ENCODE results near the gene DCLRE1A.
A peak's percentile ranks its signal among the peaks of the same experiment; 100 is the strongest.

Gene DCLRE1A

GRCh38 chr10:113854013-113854760, at the start of gene DCLRE1A, which contains the start of gene NHLRC2:
TSS of gene DCLRE1A (minus strand) at chr10:113854082. CDS start at chr10:113853182, 900 bp downstream.
TSS of gene NHLRC2 (plus strand) at chr10:113854661. CDS start at chr10:113854873, 212 bp downstream.
- Mint-ChIP-seq H3K9me3 (no peaks in the 10 kb centered on the region), H3K27me3 (no peaks in the 10 kb centered on the region), H3K27ac (peak within 1 kb of the TSS; percentile 99), H3K36me3 (peaks cover 3% of the 10 kb centered on the region), H3K4me3 (peak within 1 kb of the TSS; percentile 90), H3K4me1 (peaks cover 37% of the 10 kb centered on the region)
- ATAC-seq: peak; percentile 84

DNA sequence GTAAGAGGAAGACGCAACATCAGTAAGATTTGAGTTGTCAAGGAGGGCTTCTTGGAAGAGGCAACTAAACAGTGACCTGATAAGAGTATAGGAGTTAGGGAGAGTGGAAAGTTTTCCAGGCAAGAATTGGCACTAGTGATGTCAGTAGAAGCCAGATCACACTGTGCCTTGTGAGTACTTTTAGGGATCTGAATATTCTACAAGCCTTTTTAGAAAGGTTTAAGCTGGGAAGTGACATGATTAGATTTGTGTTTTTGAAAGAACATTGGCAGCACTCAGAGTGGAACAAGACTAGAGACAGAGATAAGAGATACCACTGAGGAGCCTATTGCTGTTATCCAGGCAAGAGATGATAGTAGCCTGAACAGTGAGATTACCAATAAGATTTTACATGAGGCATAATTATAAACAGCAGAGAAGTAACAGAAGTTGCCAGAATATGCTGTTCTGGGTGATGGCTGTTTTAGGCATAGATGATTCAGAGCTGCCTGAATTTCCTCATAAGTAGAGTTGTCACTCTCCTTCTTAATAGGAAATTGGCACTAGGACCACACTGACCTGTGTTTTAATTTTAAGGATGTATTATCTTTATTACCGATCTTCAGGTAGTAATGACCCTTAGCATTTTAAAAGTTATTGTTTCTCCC, 46.2 kb upstream of the DCLRE1A start:
- no peaks in the 10 kb centered on the region for H3K27me3 Mint-ChIP-seq
- ATAC-seq: no peak
- H3K9me3 Mint-ChIP-seq: peaks cover 3% of the 10 kb centered on the region

GRCh38 chr10:113897693-113898618, 44.1 kb upstream of the DCLRE1A start:
- no peak for ATAC-seq
- peaks cover 46% of the 10 kb centered on the region for H3K36me3 Mint-ChIP-seq
- no peak overlapping the region for H3K27ac Mint-ChIP-seq
- no peaks in the 10 kb centered on the region for H3K27me3 Mint-ChIP-seq
- no peak overlapping the region for H3K4me3 Mint-ChIP-seq
- peaks cover 3% of the 10 kb centered on the region for H3K9me3 Mint-ChIP-seq
- H3K4me1 Mint-ChIP-seq: no peaks in the 10 kb centered on the region

More for the DNA sequence above, 46.2 kb upstream of the DCLRE1A start:
- Mint-ChIP-seq H3K27ac (no peak overlapping the region), H3K4me3 (no peak overlapping the region), H3K4me1 (no peaks in the 10 kb centered on the region), H3K36me3 (peaks cover 40% of the 10 kb centered on the region)

GRCh38 chr10:113895018-113895417, 41.1 kb upstream of the DCLRE1A start:
- peaks cover 7% of the 10 kb centered on the region for H3K4me1 Mint-ChIP-seq
- ATAC-seq: no peak
- H3K27ac Mint-ChIP-seq: no peak overlapping the region
- no peaks in the 10 kb centered on the region for H3K27me3 Mint-ChIP-seq
- H3K9me3 Mint-ChIP-seq: peaks cover 3% of the 10 kb centered on the region
- H3K36me3 Mint-ChIP-seq: peaks cover 49% of the 10 kb centered on the region
- no peak overlapping the region for H3K4me3 Mint-ChIP-seq

DNA sequence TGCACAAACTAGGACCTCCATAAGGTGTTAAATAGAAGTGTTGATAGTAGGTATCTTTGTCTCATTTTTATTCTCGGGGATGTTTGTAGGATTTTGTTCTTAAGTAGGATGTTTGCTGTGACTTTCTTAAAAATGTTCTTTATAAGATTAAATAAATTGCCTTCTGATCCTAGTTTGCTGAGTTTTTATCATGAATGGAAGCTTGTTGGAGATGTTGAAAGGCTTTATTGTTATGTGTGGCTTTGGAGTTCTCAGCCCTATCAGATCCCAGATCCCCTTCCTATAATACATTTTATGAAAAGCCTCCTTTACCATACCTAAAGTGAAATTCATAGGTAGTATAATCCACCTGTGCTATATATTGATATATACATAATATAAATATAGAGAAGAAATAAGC, 40.7 kb upstream of the DCLRE1A start:
- H3K27me3 Mint-ChIP-seq: no peaks in the 10 kb centered on the region
- peaks cover 49% of the 10 kb centered on the region for H3K36me3 Mint-ChIP-seq
- no peak for ATAC-seq
- no peak overlapping the region for H3K27ac Mint-ChIP-seq
- H3K4me3 Mint-ChIP-seq: no peak overlapping the region
- peaks cover 3% of the 10 kb centered on the region for H3K9me3 Mint-ChIP-seq
- peaks cover 7% of the 10 kb centered on the region for H3K4me1 Mint-ChIP-seq

DNA sequence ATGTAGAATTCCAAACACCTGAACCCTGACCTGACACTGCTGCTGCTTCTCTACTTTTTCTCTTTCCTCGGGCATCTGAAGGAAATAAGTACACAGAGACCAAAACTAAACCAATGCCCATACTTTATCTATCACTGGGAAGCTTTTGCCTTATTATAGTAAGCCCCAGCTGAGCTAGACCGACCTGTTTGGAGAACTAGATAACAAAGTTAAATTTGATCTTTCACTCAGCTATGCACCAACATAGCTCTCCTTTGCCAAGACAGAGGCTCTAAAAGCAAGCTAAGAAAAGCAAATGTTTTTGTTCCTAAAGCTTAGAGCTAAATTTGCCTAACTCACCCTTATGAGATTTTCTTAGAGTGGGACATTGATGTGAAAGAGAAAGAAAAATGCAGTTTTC, 39.7 kb upstream of the DCLRE1A start:
- H3K4me3 Mint-ChIP-seq: no peak overlapping the region
- peaks cover 43% of the 10 kb centered on the region for H3K36me3 Mint-ChIP-seq
- no peaks in the 10 kb centered on the region for H3K27me3 Mint-ChIP-seq
- peaks cover 3% of the 10 kb centered on the region for H3K9me3 Mint-ChIP-seq
- peaks cover 7% of the 10 kb centered on the region for H3K4me1 Mint-ChIP-seq
- no peak for ATAC-seq
- H3K27ac Mint-ChIP-seq: no peak overlapping the region

DNA sequence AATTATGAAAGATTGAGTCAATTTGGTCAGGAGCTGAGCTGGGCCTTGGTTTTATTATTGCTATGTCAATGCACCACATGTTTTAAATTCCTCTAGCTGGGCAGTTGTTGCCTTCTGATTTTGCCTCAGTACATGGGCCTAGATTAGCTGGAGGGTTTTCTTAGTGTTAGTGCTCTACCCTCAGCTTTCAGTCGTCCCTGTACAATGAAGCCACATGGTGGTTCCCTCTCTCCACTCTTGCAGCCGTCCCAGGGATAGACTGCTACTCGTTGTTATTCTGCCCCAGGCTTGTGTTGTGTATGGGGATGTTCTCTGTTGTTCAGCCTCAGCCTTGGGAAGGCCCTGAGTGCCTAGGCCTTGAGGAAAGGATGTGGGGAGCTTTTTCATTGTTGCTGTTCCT, 37.6 kb upstream of the DCLRE1A start:
- Mint-ChIP-seq H3K4me1 (peaks cover 7% of the 10 kb centered on the region), H3K4me3 (no peak overlapping the region), H3K27ac (peak overlapping the region; percentile 46), H3K36me3 (peaks cover 61% of the 10 kb centered on the region), H3K27me3 (no peaks in the 10 kb centered on the region), H3K9me3 (peaks cover 3% of the 10 kb centered on the region)
- no peak for ATAC-seq

GRCh38 chr10:113890769-113891168, 36.9 kb upstream of the DCLRE1A start:
- H3K9me3 Mint-ChIP-seq: peaks cover 3% of the 10 kb centered on the region
- no peak for ATAC-seq
- peaks cover 7% of the 10 kb centered on the region for H3K4me1 Mint-ChIP-seq
- no peak overlapping the region for H3K4me3 Mint-ChIP-seq
- no peak overlapping the region for H3K27ac Mint-ChIP-seq
- H3K27me3 Mint-ChIP-seq: no peaks in the 10 kb centered on the region
- peaks cover 67% of the 10 kb centered on the region for H3K36me3 Mint-ChIP-seq

DNA sequence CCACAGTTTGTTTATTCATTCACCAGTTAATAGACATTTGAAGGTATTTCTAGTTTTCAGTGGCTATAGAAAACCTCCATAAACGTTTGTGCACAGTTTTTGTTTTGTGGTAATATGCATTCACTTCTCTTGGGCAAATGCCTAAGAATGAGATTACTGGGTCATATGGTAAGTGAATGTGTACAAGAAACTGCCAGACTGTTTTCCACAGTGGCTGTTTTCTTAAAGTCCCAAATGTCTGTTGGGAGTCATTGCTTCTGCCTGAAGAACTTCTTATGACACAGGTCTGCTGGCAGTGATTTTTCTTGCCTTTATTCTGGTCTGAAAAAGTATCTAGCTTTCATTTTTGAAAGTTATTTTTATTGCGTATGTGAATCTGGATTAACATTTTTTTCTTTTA, 36.0 kb upstream of the DCLRE1A start:
- peaks cover 7% of the 10 kb centered on the region for H3K4me1 Mint-ChIP-seq
- H3K27ac Mint-ChIP-seq: no peak overlapping the region
- no peaks in the 10 kb centered on the region for H3K9me3 Mint-ChIP-seq
- H3K27me3 Mint-ChIP-seq: no peaks in the 10 kb centered on the region
- peaks cover 66% of the 10 kb centered on the region for H3K36me3 Mint-ChIP-seq
- no peak for ATAC-seq
- H3K4me3 Mint-ChIP-seq: no peak overlapping the region

DNA sequence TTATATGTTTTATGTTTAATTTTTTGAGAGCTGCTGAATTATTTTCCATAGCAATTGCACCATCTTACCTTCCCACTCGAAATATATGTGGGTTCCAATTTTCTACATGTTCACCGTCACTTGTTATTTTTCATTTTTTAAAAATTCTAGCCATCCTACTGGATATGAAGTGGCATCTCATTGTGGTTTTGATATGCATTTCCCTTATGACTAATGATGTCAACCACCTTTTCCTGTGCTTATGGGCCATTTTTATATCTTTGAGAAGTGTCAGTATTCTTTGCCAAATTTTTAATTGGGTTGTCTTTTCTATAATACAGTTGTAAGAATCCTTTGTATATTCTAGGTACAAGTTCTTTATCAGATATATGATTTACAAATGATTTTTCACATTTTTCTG, 28.4 kb upstream of the DCLRE1A start:
- ATAC-seq: no peak
- Mint-ChIP-seq H3K4me1 (peaks cover 5% of the 10 kb centered on the region), H3K27ac (no peak overlapping the region), H3K27me3 (no peaks in the 10 kb centered on the region), H3K9me3 (no peaks in the 10 kb centered on the region), H3K4me3 (no peak overlapping the region), H3K36me3 (peaks cover 61% of the 10 kb centered on the region)

- H3K4me1 Mint-ChIP-seq: peaks cover 11% of the 10 kb centered on the region
- peaks cover 47% of the 10 kb centered on the region for H3K36me3 Mint-ChIP-seq
- H3K27ac Mint-ChIP-seq: peak overlapping the region; percentile 53
- H3K27me3 Mint-ChIP-seq: no peaks in the 10 kb centered on the region
- no peaks in the 10 kb centered on the region for H3K9me3 Mint-ChIP-seq
- ATAC-seq: no peak
- H3K4me3 Mint-ChIP-seq: no peak overlapping the region
Observed at GRCh38 chr10:113880236-113880635, 26.4 kb upstream of the DCLRE1A start.

GRCh38 chr10:113879691-113880090, 25.8 kb upstream of the DCLRE1A start:
- no peaks in the 10 kb centered on the region for H3K9me3 Mint-ChIP-seq
- ATAC-seq: peak; percentile 41
- H3K4me3 Mint-ChIP-seq: no peak overlapping the region

DNA sequence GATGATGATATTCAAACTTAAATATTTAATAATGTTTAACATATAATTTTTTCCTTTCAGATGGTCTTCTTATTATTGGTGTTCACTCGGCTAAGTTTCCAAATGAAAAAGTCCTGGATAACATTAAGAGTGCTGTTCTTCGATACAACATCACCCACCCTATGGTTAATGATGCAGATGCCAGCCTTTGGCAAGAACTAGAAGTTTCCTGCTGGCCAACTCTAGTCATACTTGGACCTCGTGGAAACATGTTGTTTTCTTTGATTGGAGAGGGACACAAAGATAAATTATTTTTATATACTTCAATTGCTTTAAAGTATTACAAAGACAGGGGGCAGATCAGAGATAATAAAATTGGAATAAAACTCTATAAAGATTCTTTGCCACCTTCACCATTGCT, 22.6 kb upstream of the DCLRE1A start:
- Mint-ChIP-seq H3K27me3 (no peaks in the 10 kb centered on the region), H3K27ac (no peak overlapping the region), H3K36me3 (peaks cover 47% of the 10 kb centered on the region), H3K4me1 (peaks cover 37% of the 10 kb centered on the region), H3K9me3 (no peaks in the 10 kb centered on the region), H3K4me3 (no peak overlapping the region)
- no peak for ATAC-seq

More at GRCh38 chr10:113879691-113880090, 25.8 kb upstream of the DCLRE1A start:
- peak overlapping the region; percentile 53 for H3K27ac Mint-ChIP-seq
- H3K27me3 Mint-ChIP-seq: no peaks in the 10 kb centered on the region
- H3K36me3 Mint-ChIP-seq: peaks cover 51% of the 10 kb centered on the region
- peaks cover 16% of the 10 kb centered on the region for H3K4me1 Mint-ChIP-seq

- peaks cover 37% of the 10 kb centered on the region for H3K4me1 Mint-ChIP-seq
- H3K9me3 Mint-ChIP-seq: no peaks in the 10 kb centered on the region
- no peak for ATAC-seq
- H3K4me3 Mint-ChIP-seq: no peak overlapping the region
- H3K27me3 Mint-ChIP-seq: no peaks in the 10 kb centered on the region
- H3K36me3 Mint-ChIP-seq: peaks cover 46% of the 10 kb centered on the region
- no peak overlapping the region for H3K27ac Mint-ChIP-seq
Observed at GRCh38 chr10:113875212-113875611, 21.3 kb upstream of the DCLRE1A start.
